Hepatocyte (in vitro differentiated cells): ENCODE data around the gene TCF7L2.

Source experiments
- CTCF ChIP-seq: fragments of 200-600 bp; sonication (generic); IDR thresholded peaks from 2 replicates; pipeline ENCODE4 v1.5.1; 2016; ENCODE audit warnings: antibody characterized with exemption, mild to moderate bottlenecking; ENCODE audit not compliant: poor library complexity
- EZH2 ChIP-seq: fragments of 200-600 bp; sonication (generic); IDR thresholded peaks from 2 replicates; pipeline ENCODE4 v1.6.1; 2016; ENCODE audit warnings: antibody characterized with exemption, mild to moderate bottlenecking, borderline replicate concordance

- TF ChIP-seq CTCF = no peak
- TF ChIP-seq EZH2 = no peak
These were observed 198.2 kb downstream of the TCF7L2 start for GRCh38 chr10:113148071-113148825.
